ENCODE results near the gene ZNF805. TPM values are rescaled to one million over a fixed set of nuclear protein-coding genes. Genes with fewer than 3 reads are reported as not detected.

The ZNF805 gene
- total RNA-seq, 1 experiment from 2014 or later = 11.8 TPM

- no peaks in the 10 kb centered on the region for H3K27me3 Mint-ChIP-seq (ENCODE audit: insufficient read depth, unreplicated experiment)
- intact Hi-C loops (cut with micrococcal nuclease) = loop anchor here (1.0 to 2.0 kb wide), 2 partner anchors 19 to 22 kb away; partner anchors contain the start of genes ZNF460 and ZNF543
- H3K4me3 Mint-ChIP-seq (ENCODE audit: unreplicated experiment) = peak overlapping the region; percentile 50
- no peak for TF ChIP-seq CTCF (IDR thresholded peaks at IDR 0.05; ENCODE audit: unreplicated experiment)
- ChIA-PET CTCF (interaction anchor here (0.6 to 1.7 kb wide), 15 partner anchors 9 to 198 kb away, joined by 3 to 8 read pairs (median 5); no protein-coding TSS in a partner anchor), POLR2A (interaction anchor here (0.5 to 3.9 kb wide), 17 partner anchors 8 to 1826 kb away, joined by 3 to 42 read pairs (median 11); partner anchors contain the start of genes TRAPPC2B, ZNF304, ZNF460 and ZNF543)
- peaks cover 27% of the 10 kb centered on the region for H3K4me1 Mint-ChIP-seq (ENCODE audit: insufficient read depth, unreplicated experiment)
- peaks cover 64% of the 10 kb centered on the region for H3K36me3 Mint-ChIP-seq (ENCODE audit: insufficient read depth, unreplicated experiment)
- peak overlapping the region; percentile 84 for H3K27ac Mint-ChIP-seq (ENCODE audit: low read depth, unreplicated experiment)
- BruUV-seq (replicated peaks) = no TSS peak
- H3K9me3 Mint-ChIP-seq (ENCODE audit: unreplicated experiment) = no peaks in the 10 kb centered on the region
- peak; percentile 98 for DNase-seq (ENCODE audit: unreplicated experiment)
These were observed 61.6 kb downstream of the ZNF805 start for GRCh38 chr19:57302020-57302465.

GRCh38 chr19:57302727-57303401 is 62.4 kb downstream of the ZNF805 start:
- intact Hi-C loops (cut with micrococcal nuclease) = loop anchor here (1.0 to 2.0 kb wide), 2 partner anchors 18 to 23 kb away; partner anchors contain the start of genes ZNF460 and ZNF543
- ChIA-PET POLR2A (interaction anchor here (1.4 to 3.9 kb wide), 10 partner anchors 10 to 60 kb away, joined by 4 to 42 read pairs (median 16); partner anchors contain the start of genes TRAPPC2B, ZNF304, ZNF460 and ZNF543), CTCF (interaction anchor here (0.6 to 1.4 kb wide), 4 partner anchors 14 to 163 kb away, joined by 3 to 6 read pairs (median 4); no protein-coding TSS in a partner anchor)
- H3K36me3 Mint-ChIP-seq (ENCODE audit: insufficient read depth, unreplicated experiment) = peaks cover 56% of the 10 kb centered on the region
- peaks cover 25% of the 10 kb centered on the region for H3K4me1 Mint-ChIP-seq (ENCODE audit: insufficient read depth, unreplicated experiment)
- H3K27ac Mint-ChIP-seq (ENCODE audit: low read depth, unreplicated experiment) = peak overlapping the region; percentile 84
- no peak for DNase-seq (ENCODE audit: unreplicated experiment)
- no TSS peak for BruUV-seq (replicated peaks)
- H3K27me3 Mint-ChIP-seq (ENCODE audit: insufficient read depth, unreplicated experiment) = no peaks in the 10 kb centered on the region
- TF ChIP-seq CTCF (IDR thresholded peaks at IDR 0.05; ENCODE audit: unreplicated experiment) = no peak
- H3K9me3 Mint-ChIP-seq (ENCODE audit: unreplicated experiment) = no peaks in the 10 kb centered on the region
- peak overlapping the region; percentile 50 for H3K4me3 Mint-ChIP-seq (ENCODE audit: unreplicated experiment)

Other genes with a start within 250 kb of the ZNF805 start
- not detected in 2 replicates for gene USP29, start 120.6 kb upstream of the ZNF805 start, total RNA-seq (2022)
- not detected in 2 replicates for gene ZIM3, start 95.4 kb upstream of the ZNF805 start, total RNA-seq (2022)
- not detected in 2 replicates for gene DUXA, start 73.1 kb upstream of the ZNF805 start, total RNA-seq (2022)
- 34.4 and 41.1 TPM in 2 replicates for gene ZNF264, start 49.1 kb upstream of the ZNF805 start, total RNA-seq (2022)
- gene AURKC, start 9.6 kb upstream of the ZNF805 start, total RNA-seq (2022) = 0.93 and 1.2 TPM in 2 replicates
- 72.5 and 95.5 TPM in 2 replicates for gene ZNF460, start 39.9 kb downstream of the ZNF805 start, total RNA-seq (2022)
- 9.2 and 10.8 TPM in 2 replicates for gene ZNF543, start 79.8 kb downstream of the ZNF805 start, total RNA-seq (2022)
- gene ZNF304, start 110.6 kb downstream of the ZNF805 start, total RNA-seq (2022) = 7.0 and 9.9 TPM in 2 replicates
- gene TRAPPC2B, start 122.9 kb downstream of the ZNF805 start, total RNA-seq (2022) = 6.3 and 9.8 TPM in 2 replicates
- 3.7 and 4.3 TPM in 2 replicates for gene ZNF547, start 122.9 kb downstream of the ZNF805 start, total RNA-seq (2022)
- 23.7 and 40.1 TPM in 2 replicates for gene ZNF548, start 149.2 kb downstream of the ZNF805 start, total RNA-seq (2022)
- gene ZNF17, start 170.5 kb downstream of the ZNF805 start, total RNA-seq (2022) = 7.8 and 8.3 TPM in 2 replicates
- 19.1 and 21.2 TPM in 2 replicates for gene ZNF749, start 194.7 kb downstream of the ZNF805 start, total RNA-seq (2022)
- 0.47 TPM in 2 replicates for gene VN1R1, start 216.5 kb downstream of the ZNF805 start, total RNA-seq (2022)
- 9.9 and 10.9 TPM in 2 replicates for gene ZNF772, start 236.9 kb downstream of the ZNF805 start, total RNA-seq (2022)
- 18.4 and 19.6 TPM in 2 replicates for gene ZNF419, start 247.1 kb downstream of the ZNF805 start, total RNA-seq (2022)

All from MCF 10A (cell line).